H1 (cell line): Measurements from ENCODE around the gene VSTM2B.

Source experiments
- RAD21 ChIP-seq, 2 experiments: IDR thresholded peaks in 1 of 2; conservative IDR thresholded peaks in 1 of 2; 2 replicates each; pipeline ENCODE4 v1.6.1; 2011; ENCODE audit warnings: low read depth in 2 of 2, low read length in 2 of 2, improper control_type of control experiment in 1 of 2, inconsistent platforms in 1 of 2, mild to moderate bottlenecking in 1 of 2, moderate library complexity in 1 of 2
- TF ChIP-seq, protein P1 (sequence below), 3 experiments: IDR thresholded peaks; 1 replicate in 2 of 3; 2 replicates in 1 of 3; pipeline versions ENCODE4 v1.5.1 to v1.6.1; 2011; ENCODE audit warnings: low read length in 3 of 3, mild to moderate bottlenecking in 3 of 3, inconsistent platforms in 2 of 3, low read depth in 1 of 3, moderate library complexity in 1 of 3; ENCODE audit not compliant: insufficient read depth in 1 of 3; ENCODE audit errors: control extremely low read depth in 1 of 3

GRCh38 chr19:29531458-29532025 lies 5.7 kb downstream of the VSTM2B start:
- TF ChIP-seq RAD21 (IDR thresholded peaks at IDR 0.05 in 1 of 2, conservative IDR thresholded peaks at IDR 0.05 in 1 of 2; ENCODE audit: low read depth in 2 of 2, low read length in 2 of 2), result no peak
- TF ChIP-seq, protein P1, sequence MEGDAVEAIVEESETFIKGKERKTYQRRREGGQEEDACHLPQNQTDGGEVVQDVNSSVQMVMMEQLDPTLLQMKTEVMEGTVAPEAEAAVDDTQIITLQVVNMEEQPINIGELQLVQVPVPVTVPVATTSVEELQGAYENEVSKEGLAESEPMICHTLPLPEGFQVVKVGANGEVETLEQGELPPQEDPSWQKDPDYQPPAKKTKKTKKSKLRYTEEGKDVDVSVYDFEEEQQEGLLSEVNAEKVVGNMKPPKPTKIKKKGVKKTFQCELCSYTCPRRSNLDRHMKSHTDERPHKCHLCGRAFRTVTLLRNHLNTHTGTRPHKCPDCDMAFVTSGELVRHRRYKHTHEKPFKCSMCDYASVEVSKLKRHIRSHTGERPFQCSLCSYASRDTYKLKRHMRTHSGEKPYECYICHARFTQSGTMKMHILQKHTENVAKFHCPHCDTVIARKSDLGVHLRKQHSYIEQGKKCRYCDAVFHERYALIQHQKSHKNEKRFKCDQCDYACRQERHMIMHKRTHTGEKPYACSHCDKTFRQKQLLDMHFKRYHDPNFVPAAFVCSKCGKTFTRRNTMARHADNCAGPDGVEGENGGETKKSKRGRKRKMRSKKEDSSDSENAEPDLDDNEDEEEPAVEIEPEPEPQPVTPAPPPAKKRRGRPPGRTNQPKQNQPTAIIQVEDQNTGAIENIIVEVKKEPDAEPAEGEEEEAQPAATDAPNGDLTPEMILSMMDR (IDR thresholded peaks at IDR 0.05; ENCODE audit: control extremely low read depth in 1 of 3, insufficient read depth in 1 of 3, low read depth in 1 of 3, low read length in 3 of 3), result no peak
